ENCODE measurements around the gene SAMM50.

DNA sequence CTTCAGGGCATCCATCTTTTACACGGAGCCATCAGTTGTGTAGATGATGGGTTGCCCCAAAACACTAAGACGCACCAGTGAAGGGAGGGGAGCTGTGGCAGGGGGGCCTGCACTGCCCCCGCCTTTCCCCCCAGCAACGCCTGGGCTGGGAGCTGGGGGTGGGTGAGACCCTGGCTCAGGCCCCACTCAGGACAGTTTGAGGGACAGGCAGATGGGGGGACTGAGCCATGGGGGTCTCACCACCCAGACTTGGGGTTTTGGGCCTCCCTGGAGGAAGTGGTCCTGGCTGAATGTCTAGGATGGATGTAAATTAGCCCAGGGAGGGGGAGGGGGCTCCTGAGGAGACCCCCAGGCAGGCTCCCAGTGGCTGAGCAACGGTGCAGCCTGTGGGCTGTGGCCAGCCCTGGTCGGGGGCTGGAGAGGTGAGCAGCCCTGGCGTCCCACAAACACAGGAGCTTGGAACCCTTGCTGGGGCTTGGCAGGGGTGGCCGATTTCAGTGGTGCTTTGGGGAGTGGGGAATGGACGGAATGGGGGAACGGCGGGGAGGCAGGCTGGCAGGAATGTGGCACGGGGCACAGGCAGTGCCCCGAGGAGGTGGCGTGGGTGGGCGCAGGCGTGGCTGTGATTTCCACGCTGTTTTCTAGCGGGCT, 74.9 kb downstream of the SAMM50 start:
- TF ChIP-seq, protein P1, sequence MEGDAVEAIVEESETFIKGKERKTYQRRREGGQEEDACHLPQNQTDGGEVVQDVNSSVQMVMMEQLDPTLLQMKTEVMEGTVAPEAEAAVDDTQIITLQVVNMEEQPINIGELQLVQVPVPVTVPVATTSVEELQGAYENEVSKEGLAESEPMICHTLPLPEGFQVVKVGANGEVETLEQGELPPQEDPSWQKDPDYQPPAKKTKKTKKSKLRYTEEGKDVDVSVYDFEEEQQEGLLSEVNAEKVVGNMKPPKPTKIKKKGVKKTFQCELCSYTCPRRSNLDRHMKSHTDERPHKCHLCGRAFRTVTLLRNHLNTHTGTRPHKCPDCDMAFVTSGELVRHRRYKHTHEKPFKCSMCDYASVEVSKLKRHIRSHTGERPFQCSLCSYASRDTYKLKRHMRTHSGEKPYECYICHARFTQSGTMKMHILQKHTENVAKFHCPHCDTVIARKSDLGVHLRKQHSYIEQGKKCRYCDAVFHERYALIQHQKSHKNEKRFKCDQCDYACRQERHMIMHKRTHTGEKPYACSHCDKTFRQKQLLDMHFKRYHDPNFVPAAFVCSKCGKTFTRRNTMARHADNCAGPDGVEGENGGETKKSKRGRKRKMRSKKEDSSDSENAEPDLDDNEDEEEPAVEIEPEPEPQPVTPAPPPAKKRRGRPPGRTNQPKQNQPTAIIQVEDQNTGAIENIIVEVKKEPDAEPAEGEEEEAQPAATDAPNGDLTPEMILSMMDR (IDR thresholded peaks at IDR 0.05), result no peak
- no peak for TF ChIP-seq ZFX (IDR thresholded peaks at IDR 0.05; ENCODE audit: borderline replicate concordance)

Measured in 22Rv1 (cell line).